GM12801 (cell line): ENCODE results near the gene ZSCAN5B.

Experiments used
- TF ChIP-seq, protein P1 (sequence below): IDR thresholded peaks from one replicate; pipeline ENCODE4 v1.5.1; 2011; ENCODE audit warnings: control low read depth; ENCODE audit not compliant: insufficient read length; ENCODE audit errors: extremely low read depth

The ZSCAN5B gene

DNA sequence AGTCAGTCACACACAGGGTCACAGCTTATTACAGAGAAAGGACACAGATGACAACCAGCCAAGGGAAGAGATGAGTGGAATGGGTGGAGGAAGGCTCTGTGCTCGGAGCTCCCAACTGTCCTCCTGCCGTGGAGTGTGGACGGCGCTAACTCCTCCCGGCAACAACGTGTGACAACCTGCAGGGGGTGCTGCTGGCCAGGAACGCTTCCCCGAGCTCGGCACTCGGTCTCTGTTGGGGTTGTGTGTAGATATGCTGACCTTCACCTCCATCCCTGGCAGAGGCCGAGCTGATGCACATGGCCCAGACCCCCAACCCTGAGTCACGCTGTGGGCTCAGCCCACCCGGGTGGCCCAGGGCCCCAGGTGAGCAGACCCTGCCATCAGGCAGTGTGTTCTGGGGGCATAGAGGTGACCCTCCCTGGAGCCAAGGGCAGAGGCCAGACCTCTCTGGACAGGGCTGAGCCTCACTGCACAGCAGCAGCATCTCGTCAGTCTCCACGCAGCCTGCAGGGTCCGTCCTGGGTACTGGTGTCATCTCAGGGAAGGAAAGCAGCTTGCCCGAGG is 42.4 kb downstream of the ZSCAN5B start:
- TF ChIP-seq, protein P1, sequence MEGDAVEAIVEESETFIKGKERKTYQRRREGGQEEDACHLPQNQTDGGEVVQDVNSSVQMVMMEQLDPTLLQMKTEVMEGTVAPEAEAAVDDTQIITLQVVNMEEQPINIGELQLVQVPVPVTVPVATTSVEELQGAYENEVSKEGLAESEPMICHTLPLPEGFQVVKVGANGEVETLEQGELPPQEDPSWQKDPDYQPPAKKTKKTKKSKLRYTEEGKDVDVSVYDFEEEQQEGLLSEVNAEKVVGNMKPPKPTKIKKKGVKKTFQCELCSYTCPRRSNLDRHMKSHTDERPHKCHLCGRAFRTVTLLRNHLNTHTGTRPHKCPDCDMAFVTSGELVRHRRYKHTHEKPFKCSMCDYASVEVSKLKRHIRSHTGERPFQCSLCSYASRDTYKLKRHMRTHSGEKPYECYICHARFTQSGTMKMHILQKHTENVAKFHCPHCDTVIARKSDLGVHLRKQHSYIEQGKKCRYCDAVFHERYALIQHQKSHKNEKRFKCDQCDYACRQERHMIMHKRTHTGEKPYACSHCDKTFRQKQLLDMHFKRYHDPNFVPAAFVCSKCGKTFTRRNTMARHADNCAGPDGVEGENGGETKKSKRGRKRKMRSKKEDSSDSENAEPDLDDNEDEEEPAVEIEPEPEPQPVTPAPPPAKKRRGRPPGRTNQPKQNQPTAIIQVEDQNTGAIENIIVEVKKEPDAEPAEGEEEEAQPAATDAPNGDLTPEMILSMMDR: no peak

DNA sequence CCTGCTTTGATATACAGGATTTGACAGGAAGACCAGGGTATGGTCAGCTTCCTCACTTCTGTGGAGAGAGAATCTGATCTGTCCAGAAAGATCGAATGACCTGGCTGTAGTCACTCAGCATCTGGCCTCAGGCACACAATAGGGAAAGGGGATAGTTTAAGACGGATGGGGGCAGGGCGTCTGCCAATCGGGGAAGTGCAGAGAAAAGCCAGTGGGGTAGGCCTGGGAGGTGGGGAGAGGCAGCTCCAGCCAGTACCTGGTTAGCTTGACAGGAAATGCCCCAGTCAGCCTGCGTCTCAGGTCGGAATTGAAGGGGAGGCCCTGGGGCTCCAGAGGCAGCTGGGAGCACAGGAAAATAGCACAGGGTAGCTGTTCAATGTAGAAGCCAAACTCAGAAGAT is 44.1 kb downstream of the ZSCAN5B start:
- TF ChIP-seq, protein P1: no peak

DNA sequence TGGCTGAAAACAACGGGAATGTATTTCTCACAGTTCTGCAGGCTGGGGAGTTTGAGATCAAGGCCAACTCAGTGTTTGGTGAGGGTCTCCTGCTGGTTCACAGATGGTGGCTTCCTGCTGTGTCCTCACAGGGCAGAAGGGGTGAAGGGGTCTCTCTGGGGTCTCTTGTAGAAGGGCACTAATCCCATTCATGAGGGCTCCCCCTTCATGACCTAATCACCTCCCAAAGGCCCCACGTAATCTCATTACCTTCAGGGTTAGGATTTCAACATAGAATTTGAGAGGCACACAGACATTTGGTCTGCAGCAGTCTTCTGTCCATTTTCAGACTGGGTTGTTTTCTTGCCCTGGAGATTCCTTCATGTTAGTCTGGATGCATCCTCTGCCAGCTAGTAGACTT is 44.9 kb downstream of the ZSCAN5B start:
- TF ChIP-seq, protein P1: no peak

DNA sequence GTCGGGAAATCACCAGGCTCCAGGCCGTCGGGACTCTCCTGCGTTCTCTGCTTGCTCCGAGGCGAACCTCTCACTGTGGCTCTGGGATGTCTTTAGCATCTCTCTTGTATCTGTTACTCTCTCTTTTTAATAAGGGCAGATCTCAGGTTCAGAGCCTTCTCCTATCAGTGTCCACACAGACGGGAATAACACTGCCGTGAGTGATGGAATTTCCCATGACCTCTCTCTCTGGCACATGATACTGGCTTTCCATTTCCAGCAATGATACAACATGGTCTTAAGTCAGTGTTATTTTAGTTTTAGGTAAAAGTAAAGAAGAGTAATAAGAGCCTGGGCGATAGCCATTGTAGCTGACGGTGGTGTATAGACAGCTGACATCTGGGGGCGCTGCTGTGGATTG is 47.2 kb downstream of the ZSCAN5B start:
- TF ChIP-seq, protein P1: no peak

DNA sequence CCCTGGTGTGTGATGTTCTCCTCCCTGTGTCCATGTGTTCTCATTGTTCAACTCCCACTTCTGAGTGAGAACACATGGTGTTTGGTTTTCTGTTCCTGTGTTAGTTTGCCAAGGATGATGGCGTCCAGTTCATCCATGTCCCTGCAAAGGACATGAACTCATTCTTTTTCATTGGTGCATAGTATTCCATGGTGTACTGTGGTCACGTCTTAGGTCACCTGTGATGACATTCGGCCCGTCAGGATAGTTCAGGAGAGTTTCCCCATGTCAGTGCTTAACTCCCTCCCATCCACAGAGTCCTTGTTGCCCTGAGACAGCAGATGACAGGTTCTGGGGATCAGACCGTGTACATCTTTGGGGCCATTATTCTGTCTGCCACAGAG is 47.9 kb downstream of the ZSCAN5B start:
- TF ChIP-seq, protein P1: no peak

DNA sequence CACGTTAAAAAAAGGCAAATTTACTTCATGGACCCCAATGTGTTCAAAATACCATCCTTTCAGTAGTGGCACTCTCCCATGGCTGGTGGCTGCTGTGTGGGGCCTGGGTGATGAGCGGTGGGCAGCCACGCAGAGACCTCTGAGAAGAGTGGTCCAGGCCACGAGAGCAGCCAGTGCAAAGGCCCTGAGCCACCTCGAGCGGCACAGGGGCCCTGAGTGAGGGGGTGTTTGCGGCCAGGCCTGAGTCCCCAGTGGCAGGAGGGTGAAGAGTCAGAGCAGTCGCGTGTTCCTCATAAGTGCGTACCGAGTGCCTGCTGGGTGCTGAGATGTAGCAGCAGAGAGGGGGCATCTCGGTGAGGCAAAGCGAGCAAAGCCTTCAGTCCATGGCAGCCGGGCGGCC is 49.5 kb downstream of the ZSCAN5B start:
- TF ChIP-seq, protein P1: no peak

DNA sequence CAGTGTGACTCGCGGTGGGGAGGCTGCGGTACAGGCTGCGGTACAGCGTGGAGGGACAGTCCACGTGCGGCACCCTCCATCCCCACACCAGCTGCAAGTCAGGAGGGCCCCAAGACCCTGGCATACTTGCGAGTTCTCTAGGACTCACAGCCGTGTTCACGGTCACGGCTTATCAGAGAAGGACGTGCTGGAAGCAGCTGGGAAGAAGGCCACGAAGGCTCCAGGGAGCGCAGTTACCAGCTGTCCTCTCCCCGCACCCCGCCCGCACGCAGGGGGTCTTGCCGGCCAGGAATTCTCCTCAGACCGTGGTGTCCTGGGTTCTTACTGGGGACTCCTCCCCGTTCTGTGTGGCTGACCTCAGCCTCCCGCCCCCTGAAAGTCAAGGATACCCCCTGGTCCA is 50.3 kb downstream of the ZSCAN5B start:
- TF ChIP-seq, protein P1: no peak

DNA sequence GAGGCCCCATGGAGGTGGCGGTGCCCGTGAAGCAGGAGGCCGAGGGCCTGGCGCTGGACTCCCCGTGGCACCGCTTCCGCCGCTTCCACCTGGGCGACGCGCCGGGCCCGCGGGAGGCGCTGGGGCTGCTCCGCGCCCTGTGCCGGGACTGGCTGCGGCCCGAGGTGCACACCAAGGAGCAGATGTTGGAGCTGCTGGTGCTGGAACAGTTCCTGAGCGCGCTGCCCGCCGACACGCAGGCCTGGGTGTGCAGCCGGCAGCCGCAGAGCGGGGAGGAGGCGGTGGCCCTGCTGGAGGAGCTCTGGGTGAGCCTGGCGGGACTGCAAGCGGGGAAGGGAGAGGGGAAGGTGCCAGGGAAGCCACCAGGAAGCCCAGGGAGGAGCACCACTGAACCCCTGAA is 50.7 kb downstream of the ZSCAN5B start:
- TF ChIP-seq, protein P1: no peak
